Transverse colon (tissue), 4 donors: ENCODE measurements around the gene SQSTM1.
A peak's percentile ranks its signal among the peaks of the same experiment; 100 is the strongest.

Experiments used
- CTCF ChIP-seq, 5 experiments: fragments of 200-600 bp in 3 of 5; fragments of 450-650 bp in 2 of 5; sonication (generic) in 3 of 5; IDR thresholded peaks; 1 replicate in 2 of 5; 2 replicates in 3 of 5; pipeline ENCODE4 v1.5.1; 2016 to 2017; ENCODE audit warnings: antibody characterized with exemption in 5 of 5, inconsistent platforms in 3 of 5, mild to moderate bottlenecking in 2 of 5, moderate library complexity in 1 of 5
- POLR2AphosphoS5 ChIP-seq, 3 donors: sonication (generic); formaldehyde crosslinking; IDR thresholded peaks; one replicate each; pipeline ENCODE4 v1.6.1; 2016; ENCODE audit warnings: antibody characterized with exemption in 3 of 3

DNA sequence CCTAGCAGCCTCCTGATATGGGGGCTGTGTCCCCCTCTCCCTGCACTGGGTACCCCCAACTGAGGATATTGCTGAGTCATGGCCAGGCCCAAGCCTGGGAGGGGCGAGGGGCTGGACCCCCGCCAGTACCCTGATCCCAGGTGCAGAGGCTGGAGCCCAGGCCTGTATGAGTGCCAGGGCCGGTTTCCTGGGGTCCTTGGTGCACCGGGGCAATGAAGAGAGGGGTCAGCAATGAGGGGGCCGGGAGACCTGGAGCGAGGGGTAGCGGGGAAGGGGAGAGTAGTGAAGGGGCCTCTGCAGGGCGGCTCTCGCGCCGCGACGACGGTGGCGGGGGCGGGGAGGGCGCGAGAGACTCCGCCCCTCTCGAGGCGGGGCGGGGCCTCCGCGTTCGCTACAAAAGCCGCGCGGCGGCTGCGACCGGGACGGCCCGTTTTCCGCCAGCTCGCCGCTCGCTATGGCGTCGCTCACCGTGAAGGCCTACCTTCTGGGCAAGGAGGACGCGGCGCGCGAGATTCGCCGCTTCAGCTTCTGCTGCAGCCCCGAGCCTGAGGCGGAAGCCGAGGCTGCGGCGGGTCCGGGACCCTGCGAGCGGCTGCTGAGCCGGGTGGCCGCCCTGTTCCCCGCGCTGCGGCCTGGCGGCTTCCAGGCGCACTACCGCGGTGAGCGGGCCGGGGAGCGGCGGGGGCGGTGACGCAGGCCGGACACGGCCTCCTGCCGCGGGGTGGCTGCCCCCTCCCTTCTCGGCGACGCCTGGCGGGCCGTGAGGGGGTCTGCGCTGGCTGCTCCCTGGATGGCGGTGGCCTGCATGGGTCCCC is at the start of gene SQSTM1:
- TF ChIP-seq CTCF (IDR thresholded peaks at IDR 0.05), result peak in 2 of 5 experiments; percentile 9 to 32
- TF ChIP-seq POLR2AphosphoS5 (IDR thresholded peaks at IDR 0.05), result peak; percentile 99 to 100 (median 100)
